Trophoblast cell (in vitro differentiated cells and primary cell): ENCODE results near the gene TOMM7.

Experiments
- DNase-seq, 2 donors: peaks; one replicate each; pipeline ENCODE4 v3.0.0-alpha.2; 2016
- H2AFZ ChIP-seq: 2 replicates; pipeline ENCODE4 v1.6.1; 2013; ENCODE audit warnings: low read length, moderate library complexity, mild to moderate bottlenecking; ENCODE audit not compliant: insufficient read depth, poor library complexity
- H2AK5ac ChIP-seq: 2 replicates; pipeline ENCODE4 v1.6.1; 2013; ENCODE audit warnings: mild to moderate bottlenecking, low read length
- H2BK120ac ChIP-seq: 2 replicates; pipeline ENCODE4 v1.6.1; 2013; ENCODE audit warnings: low read length, mild to moderate bottlenecking, moderate library complexity; ENCODE audit not compliant: insufficient read depth, poor library complexity
- H2BK12ac ChIP-seq: 2 replicates; pipeline ENCODE4 v1.6.1; 2013; ENCODE audit warnings: mild to moderate bottlenecking, low read length, moderate library complexity
- H2BK5ac ChIP-seq: 2 replicates; pipeline ENCODE4 v1.6.1; 2013; ENCODE audit warnings: low read length, low read depth, moderate library complexity, mild to moderate bottlenecking; ENCODE audit not compliant: poor library complexity
- H3K14ac ChIP-seq: 2 replicates; pipeline ENCODE4 v1.6.1; 2013; ENCODE audit warnings: mild to moderate bottlenecking, low read length
- H3K18ac ChIP-seq: 2 replicates; pipeline ENCODE4 v1.6.1; 2013; ENCODE audit warnings: mild to moderate bottlenecking, low read length
- H3K23ac ChIP-seq: 2 replicates; pipeline ENCODE4 v1.6.1; 2013; ENCODE audit warnings: low read length
- H3K27ac ChIP-seq: 2 replicates; pipeline ENCODE4 v1.5.1; 2013; ENCODE audit warnings: low read depth, mild to moderate bottlenecking, inconsistent platforms, low read length, moderate library complexity
- H3K27me3 ChIP-seq: 2 replicates; pipeline ENCODE4 v1.6.1; 2013; ENCODE audit warnings: inconsistent platforms, mild to moderate bottlenecking, low read length, moderate library complexity; ENCODE audit not compliant: insufficient read depth
- H3K36me3 ChIP-seq, 2 experiments: 1 replicate in 1 of 2; 2 replicates in 1 of 2; pipeline ENCODE4 v1.6.1; 2013; ENCODE audit warnings: low read length in 2 of 2, mild to moderate bottlenecking in 2 of 2, moderate library complexity in 1 of 2; ENCODE audit not compliant: insufficient read depth in 2 of 2, control insufficient read depth in 1 of 2
- H3K4ac ChIP-seq: 2 replicates; pipeline ENCODE4 v1.6.1; 2013; ENCODE audit warnings: low read depth, mild to moderate bottlenecking, low read length, moderate library complexity
- H3K4me1 ChIP-seq, 2 experiments: 1 replicate in 1 of 2; 2 replicates in 1 of 2; pipeline ENCODE4 v1.6.1; 2013; ENCODE audit warnings: low read length in 2 of 2, mild to moderate bottlenecking in 2 of 2, moderate library complexity in 1 of 2; ENCODE audit not compliant: insufficient read depth in 2 of 2, control insufficient read depth in 1 of 2
- H3K4me2 ChIP-seq: 2 replicates; pipeline ENCODE4 v1.6.1; 2013; ENCODE audit warnings: inconsistent platforms, mild to moderate bottlenecking, low read length, moderate library complexity
- H3K4me3 ChIP-seq: 2 replicates; pipeline ENCODE4 v1.5.1; 2013; ENCODE audit warnings: mild to moderate bottlenecking, low read depth, low read length, inconsistent platforms
- H3K79me1 ChIP-seq: one replicate; pipeline ENCODE4 v1.6.1; 2013; ENCODE audit warnings: low read length
- H3K79me2 ChIP-seq: 2 replicates; pipeline ENCODE4 v1.6.1; 2013; ENCODE audit warnings: low read length, mild to moderate bottlenecking; ENCODE audit not compliant: control insufficient read depth, insufficient read depth, poor library complexity
- H3K9ac ChIP-seq: 2 replicates; pipeline ENCODE4 v1.6.1; 2013; ENCODE audit warnings: mild to moderate bottlenecking, low read length
- H3K9me3 ChIP-seq: 2 replicates; pipeline ENCODE4 v1.6.1; 2013; ENCODE audit warnings: low read depth, mild to moderate bottlenecking, control low read depth, inconsistent platforms, low read length; ENCODE audit not compliant: insufficient read depth
- H4K12ac ChIP-seq: 2 replicates; pipeline ENCODE4 v1.6.1; 2013; ENCODE audit warnings: low read depth, mild to moderate bottlenecking, low read length, moderate library complexity
- H4K8ac ChIP-seq: 2 replicates; pipeline ENCODE4 v1.6.1; 2013; ENCODE audit warnings: low read depth, mild to moderate bottlenecking, low read length, moderate library complexity
- H4K91ac ChIP-seq: one replicate; pipeline ENCODE4 v1.6.1; 2013; ENCODE audit warnings: low read depth, mild to moderate bottlenecking, low read length, moderate library complexity
- WGBS: extraction: QIAGEN DNeasy Blood & Tissue Kit; methylation state at CpG from one replicate; pipeline ENCODE4 v1.1.7; 2013; ENCODE audit warnings: missing lambda C conversion rate; ENCODE audit not compliant: insufficient read length, insufficient coverage; ENCODE audit errors: extremely low coverage; 5-methylcytosine and 5-hydroxymethylcytosine counted together

TOMM7 gene

GRCh38 chr7:22812353-22812752 is 10.3 kb downstream of the TOMM7 start:
- no peak overlapping the region for H2BK120ac ChIP-seq

GRCh38 chr7:22811746-22812280 is 10.8 kb downstream of the TOMM7 start:
- H2BK12ac ChIP-seq, result no peak overlapping the region
- no peaks in the 10 kb centered on the region for H3K27me3 ChIP-seq
- no peaks in the 10 kb centered on the region for H3K79me2 ChIP-seq
- no peak overlapping the region for H3K4me2 ChIP-seq
- no peak overlapping the region for H4K91ac ChIP-seq
- no peak overlapping the region for H3K14ac ChIP-seq
- no peak overlapping the region for H3K23ac ChIP-seq
- no peak overlapping the region for H4K8ac ChIP-seq
- H2BK120ac ChIP-seq, result no peak overlapping the region
- no peak overlapping the region for H3K27ac ChIP-seq
- no peak overlapping the region for H3K4ac ChIP-seq
- no CpG with 5 or more reads among the region's 4 CpGs for WGBS
- no peak overlapping the region for H2BK5ac ChIP-seq
- H2AK5ac ChIP-seq, result no peak overlapping the region
- peaks cover 5 to 8% of the 10 kb centered on the region in 2 experiments for H3K36me3 ChIP-seq
- no peaks in the 10 kb centered on the region for H3K79me1 ChIP-seq
- no peak for DNase-seq
- H3K4me3 ChIP-seq, result no peak overlapping the region
- no peak overlapping the region for H3K9ac ChIP-seq
- H2AFZ ChIP-seq, result no peak overlapping the region
- H4K12ac ChIP-seq, result no peak overlapping the region
- peaks cover 0 to 2% of the 10 kb centered on the region in 2 experiments for H3K4me1 ChIP-seq
- no peaks in the 10 kb centered on the region for H3K9me3 ChIP-seq
- no peak overlapping the region for H3K18ac ChIP-seq

More at GRCh38 chr7:22812353-22812752, 10.3 kb downstream of the TOMM7 start:
- WGBS, result no CpG with 5 or more reads among the region's 3 CpGs
- Histone ChIP-seq H3K27ac (no peak overlapping the region), H3K27me3 (no peaks in the 10 kb centered on the region), H3K23ac (no peak overlapping the region), H4K8ac (no peak overlapping the region), H2AK5ac (no peak overlapping the region), H3K79me1 (no peaks in the 10 kb centered on the region), H4K12ac (no peak overlapping the region), H3K36me3 (peaks cover 7 to 12% of the 10 kb centered on the region in 2 experiments), H2BK5ac (no peak overlapping the region), H3K4me2 (no peak overlapping the region), H4K91ac (no peak overlapping the region), H3K9me3 (no peaks in the 10 kb centered on the region), H3K4me1 (peaks cover 0 to 2% of the 10 kb centered on the region in 2 experiments), H3K9ac (no peak overlapping the region), H3K79me2 (no peaks in the 10 kb centered on the region), H3K4ac (no peak overlapping the region), H3K18ac (no peak overlapping the region), H2BK12ac (no peak overlapping the region), H2AFZ (no peak overlapping the region), H3K4me3 (no peak overlapping the region), H3K14ac (no peak overlapping the region)
- DNase-seq, result no peak

GRCh38 chr7:22810843-22811242 is 11.8 kb downstream of the TOMM7 start:
- Histone ChIP-seq H2AK5ac (no peak overlapping the region), H3K36me3 (peaks cover 5 to 6% of the 10 kb centered on the region in 2 experiments)

GRCh38 chr7:22809902-22810642 is 12.6 kb downstream of the TOMM7 start:
- H3K27me3 ChIP-seq, result no peaks in the 10 kb centered on the region
- H4K12ac ChIP-seq, result no peak overlapping the region
- no peak overlapping the region for H2BK12ac ChIP-seq
- no peak for DNase-seq
- H3K18ac ChIP-seq, result no peak overlapping the region
- no peak overlapping the region for H2BK5ac ChIP-seq
- no peak overlapping the region for H2BK120ac ChIP-seq
- H3K4me2 ChIP-seq, result no peak overlapping the region
- no peak overlapping the region for H3K4ac ChIP-seq
- H3K79me2 ChIP-seq, result no peaks in the 10 kb centered on the region
- peaks cover 0 to 2% of the 10 kb centered on the region in 2 experiments for H3K4me1 ChIP-seq
- H3K4me3 ChIP-seq, result no peak overlapping the region
- H3K9ac ChIP-seq, result no peak overlapping the region
- no peak overlapping the region for H3K14ac ChIP-seq
- no peak overlapping the region for H3K27ac ChIP-seq
- H3K79me1 ChIP-seq, result no peaks in the 10 kb centered on the region
- H2AK5ac ChIP-seq, result no peak overlapping the region
- no peak overlapping the region for H4K8ac ChIP-seq
- no peaks in the 10 kb centered on the region for H3K9me3 ChIP-seq
- H4K91ac ChIP-seq, result no peak overlapping the region
- WGBS, result no CpG with 5 or more reads among the region's 4 CpGs
- H3K36me3 ChIP-seq, result peaks cover 2 to 5% of the 10 kb centered on the region in 2 experiments
- no peak overlapping the region for H2AFZ ChIP-seq
- no peak overlapping the region for H3K23ac ChIP-seq

More at GRCh38 chr7:22810843-22811242, 11.8 kb downstream of the TOMM7 start:
- no peak overlapping the region for H3K14ac ChIP-seq
- H4K8ac ChIP-seq, result no peak overlapping the region
- H3K4me3 ChIP-seq, result no peak overlapping the region
- no peaks in the 10 kb centered on the region for H3K79me2 ChIP-seq
- H3K9ac ChIP-seq, result no peak overlapping the region
- peaks cover 0 to 2% of the 10 kb centered on the region in 2 experiments for H3K4me1 ChIP-seq
- no peak overlapping the region for H2AFZ ChIP-seq
- no peak overlapping the region for H3K4ac ChIP-seq
- no peaks in the 10 kb centered on the region for H3K9me3 ChIP-seq
- no peak for DNase-seq
- H3K27ac ChIP-seq, result no peak overlapping the region
- WGBS, result no CpG with 5 or more reads among the region's 1 CpG
- H2BK12ac ChIP-seq, result no peak overlapping the region
- no peak overlapping the region for H3K23ac ChIP-seq
- H2BK5ac ChIP-seq, result no peak overlapping the region
- H2BK120ac ChIP-seq, result no peak overlapping the region
- H3K27me3 ChIP-seq, result no peaks in the 10 kb centered on the region
- no peak overlapping the region for H3K18ac ChIP-seq
- H4K91ac ChIP-seq, result no peak overlapping the region
- H3K79me1 ChIP-seq, result no peaks in the 10 kb centered on the region
- no peak overlapping the region for H4K12ac ChIP-seq
- no peak overlapping the region for H3K4me2 ChIP-seq
